ENCODE measurements around the gene APOBEC3B. TPM values are rescaled to one million over a fixed set of nuclear protein-coding genes. Genes with fewer than 3 reads are reported as not detected.

The APOBEC3B gene
- total RNA-seq, 4 donors from 2014 or later, result 1.2 to 1.5 TPM; not detected in 2

DNA sequence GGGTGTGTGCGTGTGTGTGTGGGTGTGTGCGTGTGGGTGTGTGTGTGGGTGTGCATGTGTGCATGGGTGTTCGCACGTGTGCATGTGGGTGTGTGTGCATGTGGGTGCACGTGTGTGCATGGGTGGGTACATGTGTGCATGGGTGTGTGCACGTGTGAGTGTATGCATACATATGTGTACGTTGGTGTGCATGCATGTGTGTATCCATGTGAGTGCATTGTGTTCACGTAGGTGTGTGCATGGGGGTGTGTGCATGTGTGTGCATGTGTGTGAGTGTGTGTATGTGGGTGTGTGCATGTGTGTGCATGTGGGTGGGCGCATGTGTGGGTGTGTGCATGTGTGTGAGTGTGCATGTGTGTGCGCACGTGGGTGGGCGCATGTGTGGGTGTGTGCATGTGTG is 44.6 kb upstream of the APOBEC3B start:
- no peaks in the 10 kb centered on the region for H3K9me3 ChIP-seq
- TF ChIP-seq CTCF (IDR thresholded peaks at IDR 0.05) (no peak), POLR2A (IDR thresholded peaks at IDR 0.05) (no peak)
- H3K27me3 ChIP-seq, result no peaks in the 10 kb centered on the region
- H3K4me3 ChIP-seq, result no peak overlapping the region
- no peaks in the 10 kb centered on the region for H3K4me1 ChIP-seq
- H3K36me3 ChIP-seq, result no peaks in the 10 kb centered on the region
- DNase-seq, result no peak
- H3K27ac ChIP-seq, result no peak overlapping the region
- intact Hi-C loops (cut with DNase I; ENCODE audit: low total_unique reads), result no loop called here

- Histone ChIP-seq H3K4me1 (no peaks in the 10 kb centered on the region), H3K27ac (no peak overlapping the region), H3K36me3 (no peaks in the 10 kb centered on the region), H3K4me3 (no peak overlapping the region), H3K27me3 (no peaks in the 10 kb centered on the region), H3K9me3 (no peaks in the 10 kb centered on the region)
- no peak for DNase-seq
- TF ChIP-seq CTCF (IDR thresholded peaks at IDR 0.05), result no peak
- intact Hi-C loops (cut with DNase I; ENCODE audit: low total_unique reads), result no loop called here
These were observed 43.9 kb upstream of the APOBEC3B start for GRCh38 chr22:38938221-38938620.

GRCh38 chr22:38938925-38939324 is 43.2 kb upstream of the APOBEC3B start:
- DNase-seq, result no peak
- intact Hi-C loops (cut with DNase I; ENCODE audit: low total_unique reads), result no loop called here
- H3K4me3 ChIP-seq, result no peak overlapping the region
- H3K9me3 ChIP-seq, result no peaks in the 10 kb centered on the region
- no peaks in the 10 kb centered on the region for H3K36me3 ChIP-seq
- TF ChIP-seq POLR2A (IDR thresholded peaks at IDR 0.05) (no peak), CTCF (IDR thresholded peaks at IDR 0.05) (no peak)
- H3K27me3 ChIP-seq, result no peaks in the 10 kb centered on the region
- H3K27ac ChIP-seq, result no peak overlapping the region
- H3K4me1 ChIP-seq, result no peaks in the 10 kb centered on the region

- Histone ChIP-seq H3K27ac (no peak overlapping the region), H3K9me3 (no peaks in the 10 kb centered on the region), H3K4me3 (no peak overlapping the region), H3K4me1 (no peaks in the 10 kb centered on the region), H3K36me3 (no peaks in the 10 kb centered on the region), H3K27me3 (no peaks in the 10 kb centered on the region)
- intact Hi-C loops (cut with DNase I; ENCODE audit: low total_unique reads), result no loop called here
- DNase-seq, result no peak
- no peak for TF ChIP-seq POLR2A (IDR thresholded peaks at IDR 0.05)
- TF ChIP-seq CTCF (IDR thresholded peaks at IDR 0.05), result no peak
These were observed 41.2 kb upstream of the APOBEC3B start for GRCh38 chr22:38940811-38941384.

GRCh38 chr22:38941488-38941987 is 40.6 kb upstream of the APOBEC3B start:
- Histone ChIP-seq H3K36me3 (no peaks in the 10 kb centered on the region), H3K27me3 (no peaks in the 10 kb centered on the region), H3K27ac (no peak overlapping the region), H3K4me1 (no peaks in the 10 kb centered on the region), H3K9me3 (no peaks in the 10 kb centered on the region), H3K4me3 (no peak overlapping the region)
- TF ChIP-seq POLR2A (IDR thresholded peaks at IDR 0.05), result no peak
- TF ChIP-seq CTCF (IDR thresholded peaks at IDR 0.05), result no peak
- intact Hi-C loops (cut with DNase I; ENCODE audit: low total_unique reads), result no loop called here
- no peak for DNase-seq

All from uterus (tissue), 4 donors.